Neutrophil (primary cell): ENCODE data around the gene PPME1.

Experiments used
- H3K27ac ChIP-seq: fragments of 200-600 bp; sonication (generic); 2 replicates; pipeline ENCODE4 v1.5.1; 2016; ENCODE audit warnings: mild to moderate bottlenecking, moderate library complexity
- H3K27me3 ChIP-seq: fragments of 200-600 bp; sonication (generic); 2 replicates; pipeline ENCODE4 v1.6.0; 2016; ENCODE audit warnings: mild to moderate bottlenecking
- H3K36me3 ChIP-seq: fragments of 200-600 bp; sonication (generic); 2 replicates; pipeline ENCODE4 v1.5.1; 2017
- H3K4me1 ChIP-seq, 2 experiments: fragments of 200-600 bp in 1 of 2; sonication (generic) in 1 of 2; 1 replicate in 1 of 2; 2 replicates in 1 of 2; pipeline versions ENCODE4 v1.5.1 to v1.6.1; 2013 to 2016; ENCODE audit warnings: low read depth in 1 of 2, low read length in 1 of 2, mild to moderate bottlenecking in 1 of 2, moderate library complexity in 1 of 2; ENCODE audit not compliant: control insufficient read depth in 1 of 2, insufficient read depth in 1 of 2
- H3K4me3 ChIP-seq, 2 experiments: fragments of 200-600 bp in 1 of 2; sonication (generic) in 1 of 2; 1 replicate in 1 of 2; 2 replicates in 1 of 2; pipeline ENCODE4 v1.5.1; 2013 to 2016; ENCODE audit warnings: low read depth in 1 of 2, low read length in 1 of 2, mild to moderate bottlenecking in 1 of 2, moderate library complexity in 1 of 2
- H3K9me3 ChIP-seq: fragments of 200-600 bp; sonication (generic); 2 replicates; pipeline ENCODE4 v1.5.1; 2016
- CTCF ChIP-seq: fragments of 200-600 bp; sonication (generic); IDR thresholded peaks from 2 replicates; pipeline ENCODE4 v1.5.1; 2016; ENCODE audit warnings: antibody characterized with exemption

PPME1 gene

GRCh38 chr11:74162681-74163467 is 8.2 kb upstream of the PPME1 start:
- no peaks in the 10 kb centered on the region for H3K9me3 ChIP-seq
- no peak overlapping the region for H3K27ac ChIP-seq
- H3K4me3 ChIP-seq, result no peak overlapping the region
- no peaks in the 10 kb centered on the region for H3K27me3 ChIP-seq
- no peak for TF ChIP-seq CTCF
- no peaks in the 10 kb centered on the region for H3K4me1 ChIP-seq
- peaks cover 47% of the 10 kb centered on the region for H3K36me3 ChIP-seq

GRCh38 chr11:74168838-74169237 is 2.3 kb upstream of the PPME1 start:
- no peak overlapping the region for H3K4me3 ChIP-seq

GRCh38 chr11:74169738-74170458 is 1.2 kb upstream of the PPME1 start:
- H3K27me3 ChIP-seq, result no peaks in the 10 kb centered on the region
- H3K4me1 ChIP-seq, result peaks cover 22 to 26% of the 10 kb centered on the region in 2 experiments
- no peak for TF ChIP-seq CTCF
- peaks cover 21% of the 10 kb centered on the region for H3K36me3 ChIP-seq
- H3K27ac ChIP-seq, result peak overlapping the region; percentile 93
- H3K4me3 ChIP-seq, result peak overlapping the region; percentile 89 to 95
- H3K9me3 ChIP-seq, result no peaks in the 10 kb centered on the region

More at GRCh38 chr11:74168838-74169237, 2.3 kb upstream of the PPME1 start:
- no peak overlapping the region for H3K27ac ChIP-seq
- peaks cover 22 to 26% of the 10 kb centered on the region in 2 experiments for H3K4me1 ChIP-seq
- H3K27me3 ChIP-seq, result no peaks in the 10 kb centered on the region
- no peaks in the 10 kb centered on the region for H3K9me3 ChIP-seq
- H3K36me3 ChIP-seq, result peaks cover 31% of the 10 kb centered on the region
- no peak for TF ChIP-seq CTCF

GRCh38 chr11:74171630-74171968 is 510 bp downstream of the PPME1 start:
- H3K36me3 ChIP-seq, result peaks cover 17% of the 10 kb centered on the region
- H3K4me1 ChIP-seq, result peaks cover 22 to 26% of the 10 kb centered on the region in 2 experiments
- H3K9me3 ChIP-seq, result no peaks in the 10 kb centered on the region
- H3K27ac ChIP-seq, result peak overlapping the region; percentile 93
- no peak for TF ChIP-seq CTCF
- H3K4me3 ChIP-seq, result peak overlapping the region; percentile 89 to 95
- H3K27me3 ChIP-seq, result no peaks in the 10 kb centered on the region

- Histone ChIP-seq H3K4me3 (peak overlapping the region; percentile 89 to 95), H3K27me3 (no peaks in the 10 kb centered on the region), H3K36me3 (peaks cover 14% of the 10 kb centered on the region), H3K4me1 (peaks cover 22 to 26% of the 10 kb centered on the region in 2 experiments), H3K27ac (peak overlapping the region; percentile 93), H3K9me3 (no peaks in the 10 kb centered on the region)
- no peak for TF ChIP-seq CTCF
Observed at GRCh38 chr11:74171997-74172396, 908 bp downstream of the PPME1 start.
